ENCODE data around the gene NTN5. TPM values are rescaled to one million over a fixed set of nuclear protein-coding genes. Genes with fewer than 3 reads are reported as not detected.

The NTN5 gene
- total RNA-seq, 1 donor from 2014 or later: 0.50 TPM

DNA sequence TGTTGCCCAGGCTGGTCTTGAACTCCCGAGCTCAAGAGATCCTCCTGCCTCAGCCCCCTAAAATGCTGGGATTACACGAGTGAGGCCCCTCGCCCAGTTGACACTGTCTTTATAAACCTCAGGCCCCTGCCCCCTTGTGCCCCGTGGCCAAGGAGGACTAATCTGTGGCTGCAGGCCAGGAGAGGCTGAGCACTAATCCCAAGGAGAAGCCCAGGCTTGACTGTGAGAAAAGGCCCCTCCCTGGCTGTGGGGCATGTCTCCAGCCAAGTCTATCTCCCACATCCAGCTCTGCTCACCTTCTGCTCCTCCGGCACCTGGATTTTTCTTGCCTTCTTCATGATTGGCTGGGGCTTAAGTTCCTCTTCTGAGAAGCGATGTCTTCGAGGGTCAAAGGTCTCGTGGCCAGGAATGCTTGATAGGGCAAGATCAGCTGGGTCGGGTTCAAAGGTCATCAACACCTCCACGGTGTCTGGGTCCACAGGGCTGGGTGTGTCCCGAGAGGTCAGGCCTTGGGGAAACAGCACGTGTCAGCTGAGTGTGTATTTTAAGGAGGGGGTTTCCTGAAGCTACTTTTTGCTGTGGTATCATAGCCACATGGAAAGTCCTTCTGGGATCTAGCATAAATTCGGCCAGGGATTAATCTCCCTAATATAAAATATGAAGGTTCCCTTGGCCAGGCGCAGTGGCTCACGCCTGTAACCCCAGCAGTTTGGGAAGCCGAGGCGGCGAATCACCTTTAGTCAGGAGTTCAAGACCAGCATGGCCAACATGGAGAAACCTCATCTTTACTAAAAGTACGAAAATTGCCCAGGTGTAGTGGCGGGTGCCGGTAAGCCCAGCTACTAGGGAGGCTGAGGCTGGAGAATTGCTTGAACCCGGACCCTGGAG, 39.4 kb downstream of the NTN5 start:
- intact Hi-C loops (cut with micrococcal nuclease): loop anchor here (1.0 to 10.0 kb wide), 2 partner anchors 9 to 331 kb away; partner anchors contain the start of gene FTL

DNA sequence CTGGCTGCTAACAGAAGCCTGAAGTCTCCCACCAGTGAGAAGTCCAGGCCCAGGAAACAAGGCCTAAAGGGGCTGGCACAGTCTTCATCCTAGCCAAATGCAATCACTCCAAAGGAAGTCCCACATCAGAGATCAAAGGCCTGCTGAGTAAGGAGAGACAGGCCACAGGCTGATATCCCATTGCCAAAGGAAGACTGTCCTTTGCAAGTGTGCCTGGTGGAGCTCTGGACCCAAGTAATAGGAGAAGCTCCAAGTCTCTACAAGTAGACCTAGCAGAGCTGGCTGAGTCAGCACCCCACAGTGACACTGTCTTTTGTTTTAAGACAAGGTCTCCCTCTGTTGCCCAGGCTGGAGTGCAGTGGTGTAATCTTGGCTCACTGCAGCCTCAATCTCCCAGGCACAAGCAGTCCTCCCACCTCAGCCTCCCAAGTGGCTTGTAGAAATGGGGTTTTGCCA, 40.1 kb downstream of the NTN5 start:
- intact Hi-C loops (cut with micrococcal nuclease): loop anchor here (10.0 kb wide), 1 partner anchor 332 kb away; the partner anchor contains the start of gene FTL

DNA sequence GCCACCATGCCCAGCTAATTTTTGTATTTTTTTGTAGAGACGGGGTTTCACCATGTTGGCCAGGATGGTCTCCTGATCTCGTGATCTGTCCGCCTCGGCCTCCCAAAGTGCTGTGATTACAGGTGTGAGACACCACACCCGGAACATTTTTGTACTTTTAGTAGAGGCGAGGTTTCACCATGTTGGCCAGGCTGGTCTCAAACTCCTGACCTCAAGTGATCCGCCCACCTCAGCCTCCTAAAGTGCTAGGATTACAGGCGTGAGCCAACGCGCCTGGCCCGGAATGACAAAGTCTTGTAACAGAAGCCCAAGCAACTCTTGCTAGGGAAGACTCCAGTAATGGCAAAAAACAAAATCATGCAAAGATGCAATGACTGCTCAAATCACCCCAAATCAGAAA, 40.5 kb downstream of the NTN5 start:
- intact Hi-C loops (cut with micrococcal nuclease): loop anchor here (10.0 kb wide), 1 partner anchor 333 kb away; the partner anchor contains the start of gene FTL

DNA sequence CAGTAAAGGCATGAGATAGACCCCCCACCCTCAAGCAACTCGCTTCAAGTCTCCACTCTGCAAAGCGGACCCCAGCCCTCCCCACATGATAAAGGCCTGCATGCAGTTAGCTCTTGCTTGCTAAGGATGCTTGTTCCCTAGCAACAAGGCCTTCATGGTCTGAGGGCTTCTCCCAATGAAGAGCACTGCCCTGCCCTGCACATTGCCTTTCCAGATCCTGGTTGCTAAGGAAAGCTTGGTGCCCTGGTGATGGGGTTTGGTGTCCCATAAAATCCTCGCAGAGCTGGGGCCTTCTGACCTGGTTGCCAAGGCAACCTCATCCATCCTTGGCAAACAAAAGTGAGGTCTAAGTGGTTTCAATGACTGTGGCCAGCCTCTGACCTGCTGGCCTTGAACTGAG, 41.6 kb downstream of the NTN5 start:
- intact Hi-C loops (cut with micrococcal nuclease): loop anchor here (10.0 kb wide), 1 partner anchor 334 kb away; the partner anchor contains the start of gene FTL

DNA sequence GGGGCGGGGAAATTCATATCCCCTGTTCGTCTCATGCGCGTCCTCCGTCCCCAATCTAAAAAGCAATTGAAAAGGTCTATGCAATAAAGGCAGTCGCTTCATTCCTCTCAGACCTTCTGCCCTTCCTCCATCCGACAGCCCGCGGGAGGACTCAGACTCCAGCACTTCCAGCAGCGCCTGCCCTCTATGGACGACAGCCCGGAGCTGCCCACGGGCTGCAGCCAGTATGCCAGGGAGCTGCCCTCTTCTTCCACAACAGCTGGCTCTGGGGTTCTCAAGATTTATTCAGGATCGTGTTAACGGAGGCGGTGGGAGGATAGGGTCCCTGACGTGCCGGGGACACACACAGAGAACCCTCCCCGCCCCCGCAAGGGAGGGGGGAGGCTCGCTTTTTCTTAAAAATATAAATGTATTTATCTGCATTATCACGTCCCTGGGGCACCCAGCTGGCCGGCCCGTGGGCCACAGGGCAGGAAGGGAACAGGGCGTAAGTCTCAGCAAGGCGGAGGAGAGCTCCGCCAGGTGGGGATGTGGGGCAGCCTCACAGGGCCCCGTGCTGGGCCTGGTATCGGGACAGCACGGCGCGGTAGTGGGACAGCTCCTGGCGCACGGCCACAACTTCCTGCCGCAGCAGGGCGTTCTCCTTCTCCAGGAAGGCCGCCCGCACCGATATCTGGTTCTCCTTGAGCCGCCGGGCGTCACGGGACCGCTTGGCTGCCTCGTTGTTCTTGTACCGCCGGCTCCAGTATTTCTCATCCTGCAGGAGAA, 42.3 kb downstream of the NTN5 start:
- intact Hi-C loops (cut with micrococcal nuclease): loop anchor here (10.0 kb wide), 1 partner anchor 334 kb away; the partner anchor contains the start of gene FTL

DNA sequence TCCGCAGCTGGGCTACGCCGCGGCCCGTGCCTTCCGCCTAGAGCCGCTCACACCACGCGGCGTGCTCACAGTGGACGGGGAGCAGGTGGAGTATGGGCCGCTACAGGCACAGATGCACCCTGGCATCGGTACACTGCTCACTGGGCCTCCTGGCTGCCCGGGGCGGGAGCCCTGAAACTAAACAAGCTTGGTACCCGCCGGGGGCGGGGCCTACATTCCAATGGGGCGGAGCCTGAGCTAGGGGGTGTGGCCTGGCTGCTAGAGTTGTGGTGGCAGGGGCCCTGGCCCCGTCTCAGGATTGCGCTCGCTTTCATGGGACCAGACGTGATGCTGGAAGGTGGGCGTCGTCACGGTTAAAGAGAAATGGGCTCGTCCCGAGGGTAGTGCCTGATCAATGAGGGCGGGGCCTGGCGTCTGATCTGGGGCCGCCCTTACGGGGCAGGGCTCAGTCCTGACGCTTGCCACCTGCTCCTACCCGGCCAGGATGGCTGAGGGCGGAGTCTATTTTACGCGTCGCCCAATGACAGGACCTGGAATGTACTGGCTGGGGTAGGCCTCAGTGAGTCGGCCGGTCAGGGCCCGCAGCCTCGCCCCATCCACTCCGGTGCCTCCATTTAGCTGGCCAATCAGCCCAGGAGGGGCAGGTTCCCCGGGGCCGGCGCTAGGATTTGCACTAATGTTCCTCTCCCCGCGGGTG, 43.1 kb downstream of the NTN5 start:
- intact Hi-C loops (cut with micrococcal nuclease): loop anchor here (10.0 kb wide), 1 partner anchor 335 kb away; the partner anchor contains the start of gene FTL

DNA sequence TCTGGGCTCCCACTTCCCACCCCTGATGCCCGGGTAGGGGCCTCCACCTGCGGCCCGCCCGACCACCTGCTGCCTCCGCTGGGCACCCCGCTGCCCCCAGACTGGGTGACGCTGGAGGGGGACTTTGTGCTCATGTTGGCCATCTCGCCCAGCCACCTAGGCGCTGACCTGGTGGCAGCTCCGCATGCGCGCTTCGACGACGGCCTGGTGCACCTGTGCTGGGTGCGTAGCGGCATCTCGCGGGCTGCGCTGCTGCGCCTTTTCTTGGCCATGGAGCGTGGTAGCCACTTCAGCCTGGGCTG, 43.6 kb downstream of the NTN5 start:
- intact Hi-C loops (cut with micrococcal nuclease): no loop called here

DNA sequence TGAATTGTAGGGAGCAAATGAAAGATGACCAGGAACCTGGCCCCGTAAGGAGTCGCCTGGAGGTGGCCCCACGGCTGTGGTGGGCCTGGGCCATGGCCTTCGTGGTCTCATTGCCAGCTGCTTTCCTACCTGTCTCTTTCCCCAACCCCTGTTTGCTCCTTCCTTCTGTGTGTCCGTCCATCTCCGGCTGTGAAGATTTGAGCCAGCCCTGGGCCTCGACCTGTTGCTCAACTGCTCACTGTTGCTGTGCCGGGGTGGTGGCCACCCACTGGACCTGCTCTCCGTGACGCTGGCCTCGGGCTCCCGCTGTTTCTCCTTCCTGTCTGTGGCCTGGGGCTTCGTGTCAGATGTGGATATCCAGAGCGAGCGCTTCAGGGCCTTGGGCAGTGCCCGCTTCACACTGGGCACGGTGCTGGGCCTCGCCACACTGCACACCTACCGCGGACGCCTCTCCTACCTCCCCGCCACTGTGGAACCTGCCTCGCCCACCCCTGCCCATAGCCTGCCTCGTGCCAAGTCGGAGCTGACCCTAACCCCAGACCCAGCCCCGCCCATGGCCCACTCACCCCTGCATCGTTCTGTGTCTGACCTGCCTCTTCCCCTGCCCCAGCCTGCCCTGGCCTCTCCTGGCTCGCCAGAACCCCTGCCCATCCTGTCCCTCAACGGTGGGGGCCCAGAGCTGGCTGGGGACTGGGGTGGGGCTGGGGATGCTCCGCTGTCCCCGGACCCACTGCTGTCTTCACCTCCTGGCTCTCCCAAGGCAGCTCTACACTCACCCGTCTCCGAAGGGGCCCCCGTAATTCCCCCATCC, 44.1 kb downstream of the NTN5 start:
- intact Hi-C loops (cut with micrococcal nuclease): no loop called here

DNA sequence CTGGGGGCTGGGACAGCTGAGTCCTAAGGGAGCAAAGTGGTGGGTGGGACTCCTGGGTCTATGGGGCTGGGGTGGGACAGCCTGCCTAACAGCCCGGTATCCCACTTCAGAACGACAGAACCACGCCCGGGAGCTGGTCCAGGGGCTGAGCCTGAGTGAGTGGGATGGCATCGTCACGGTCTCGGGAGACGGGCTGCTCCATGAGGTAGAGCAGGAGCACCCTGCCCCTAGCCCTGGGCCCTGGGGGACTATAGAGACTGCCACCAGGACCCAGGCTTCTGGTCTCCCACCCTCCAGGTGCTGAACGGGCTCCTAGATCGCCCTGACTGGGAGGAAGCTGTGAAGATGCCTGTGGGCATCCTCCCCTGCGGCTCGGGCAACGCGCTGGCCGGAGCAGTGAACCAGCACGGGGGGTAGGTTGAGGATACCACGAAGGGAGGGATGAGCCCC, 44.9 kb downstream of the NTN5 start:
- intact Hi-C loops (cut with micrococcal nuclease): no loop called here

DNA sequence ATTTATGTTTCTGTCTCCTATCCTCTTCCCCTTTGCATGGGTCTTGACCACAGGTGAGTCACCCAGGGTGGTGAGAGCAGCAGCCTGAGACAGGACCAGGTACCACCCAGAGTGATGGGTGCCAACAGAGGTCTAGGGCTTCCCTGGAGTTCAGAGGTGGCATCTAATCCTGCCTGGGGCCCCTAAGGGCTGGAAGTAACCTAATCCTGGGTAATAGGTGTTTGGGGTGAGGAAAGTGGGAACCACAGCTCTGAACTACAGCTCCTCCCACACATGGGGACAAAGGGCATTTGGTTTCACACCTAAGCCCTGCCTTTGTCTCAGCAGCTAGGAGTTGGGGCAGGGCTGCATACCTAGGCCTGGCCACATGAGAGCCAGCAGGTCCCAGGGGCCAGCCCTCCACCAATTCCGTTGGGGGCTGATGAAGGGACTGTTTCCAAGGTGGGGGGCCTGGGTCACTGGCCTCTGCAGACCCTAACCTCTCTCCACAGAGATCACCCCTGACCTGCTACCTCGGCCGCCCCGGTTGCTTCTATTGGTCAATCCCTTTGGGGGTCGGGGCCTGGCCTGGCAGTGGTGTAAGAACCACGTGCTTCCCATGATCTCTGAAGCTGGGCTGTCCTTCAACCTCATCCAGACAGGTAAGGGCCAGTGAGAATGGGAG, 45.5 kb downstream of the NTN5 start:
- intact Hi-C loops (cut with micrococcal nuclease): no loop called here

DNA sequence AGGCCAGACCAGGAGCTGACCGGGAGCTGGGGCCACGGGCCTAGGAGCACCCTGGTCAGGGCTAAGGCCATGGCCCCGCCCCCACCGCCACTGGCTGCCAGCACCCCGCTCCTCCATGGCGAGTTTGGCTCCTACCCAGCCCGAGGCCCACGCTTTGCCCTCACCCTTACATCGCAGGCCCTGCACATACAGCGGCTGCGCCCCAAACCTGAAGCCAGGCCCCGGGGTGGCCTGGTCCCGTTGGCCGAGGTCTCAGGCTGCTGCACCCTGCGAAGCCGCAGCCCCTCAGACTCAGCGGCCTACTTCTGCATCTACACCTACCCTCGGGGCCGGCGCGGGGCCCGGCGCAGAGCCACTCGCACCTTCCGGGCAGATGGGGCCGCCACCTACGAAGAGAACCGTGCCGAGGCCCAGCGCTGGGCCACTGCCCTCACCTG, 46.9 kb downstream of the NTN5 start:
- intact Hi-C loops (cut with micrococcal nuclease): no loop called here

DNA sequence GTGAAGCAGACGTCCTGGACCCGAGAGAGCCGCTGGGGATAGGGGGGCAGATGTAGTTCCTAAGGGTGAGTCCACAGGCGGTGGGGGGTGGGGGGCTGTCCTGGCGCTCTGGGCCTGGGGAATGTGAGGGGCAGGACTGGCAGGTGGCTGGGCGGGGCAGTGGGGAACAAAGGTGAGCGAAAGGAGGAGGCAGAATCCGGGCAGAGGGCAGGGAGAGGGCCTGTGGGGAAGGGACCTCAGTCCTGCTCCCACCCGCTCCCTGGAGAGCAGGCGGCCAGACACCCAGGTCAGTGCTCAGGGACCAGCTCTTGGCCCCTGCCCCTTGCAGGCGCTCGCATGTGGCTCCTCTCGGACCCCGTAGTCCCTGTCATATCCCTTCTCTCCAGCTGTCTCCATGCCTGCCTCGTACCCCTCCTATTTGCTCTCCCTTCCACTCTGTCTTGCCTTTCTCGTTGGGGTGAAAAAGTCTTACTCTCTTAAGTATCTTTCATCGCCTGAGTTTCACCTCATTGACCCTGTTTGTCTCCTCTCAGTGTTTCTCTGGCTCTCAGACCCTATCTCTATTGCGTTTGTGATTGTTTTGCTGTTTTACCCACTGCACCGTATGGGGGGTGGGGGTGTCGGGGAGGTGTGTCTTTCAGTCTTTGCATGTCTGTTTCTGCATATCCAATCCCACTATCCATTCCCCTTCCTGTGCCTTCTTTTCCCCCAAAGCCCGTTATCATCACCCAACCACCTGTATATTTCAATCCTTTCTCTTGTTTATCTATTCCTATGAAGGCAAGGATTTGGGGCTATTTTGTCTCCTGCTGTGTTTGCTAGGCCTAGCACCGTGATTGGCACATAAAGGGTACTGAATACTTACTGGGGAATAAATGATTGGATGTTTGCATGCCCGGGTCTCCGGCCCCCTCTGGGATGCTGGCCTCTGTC, 47.8 kb downstream of the NTN5 start:
- intact Hi-C loops (cut with micrococcal nuclease): loop anchor here (1.0 kb wide), 1 partner anchor 9 kb away; no protein-coding TSS in a partner anchor

DNA sequence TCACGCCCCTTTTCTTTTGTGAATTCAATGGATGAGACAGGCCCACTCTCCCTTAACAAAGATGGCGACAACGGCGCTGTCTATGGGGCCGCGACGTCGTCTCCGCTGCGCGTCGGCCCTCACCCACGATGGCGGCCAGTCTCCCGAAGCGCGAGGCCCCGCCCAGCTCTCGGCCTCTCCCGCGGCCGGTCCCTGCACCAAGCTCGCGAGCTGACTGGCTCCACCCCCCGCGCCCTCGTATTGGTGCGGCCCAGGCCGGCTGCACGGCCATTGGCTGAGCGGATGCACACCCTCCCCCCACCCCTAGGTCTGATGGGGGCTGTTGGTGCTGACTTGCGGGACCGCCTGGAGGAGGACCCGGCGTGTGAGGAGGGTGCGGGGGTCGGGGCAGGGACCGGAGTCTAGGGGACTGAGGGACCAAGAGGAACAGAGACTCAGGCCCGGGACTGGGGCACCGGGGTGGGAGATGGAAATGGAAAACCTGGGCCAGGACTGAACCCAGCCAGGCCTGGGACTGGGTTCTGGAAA, 48.7 kb downstream of the NTN5 start:
- intact Hi-C loops (cut with micrococcal nuclease): loop anchor here (1.0 kb wide), 1 partner anchor 10 kb away; no protein-coding TSS in a partner anchor

DNA sequence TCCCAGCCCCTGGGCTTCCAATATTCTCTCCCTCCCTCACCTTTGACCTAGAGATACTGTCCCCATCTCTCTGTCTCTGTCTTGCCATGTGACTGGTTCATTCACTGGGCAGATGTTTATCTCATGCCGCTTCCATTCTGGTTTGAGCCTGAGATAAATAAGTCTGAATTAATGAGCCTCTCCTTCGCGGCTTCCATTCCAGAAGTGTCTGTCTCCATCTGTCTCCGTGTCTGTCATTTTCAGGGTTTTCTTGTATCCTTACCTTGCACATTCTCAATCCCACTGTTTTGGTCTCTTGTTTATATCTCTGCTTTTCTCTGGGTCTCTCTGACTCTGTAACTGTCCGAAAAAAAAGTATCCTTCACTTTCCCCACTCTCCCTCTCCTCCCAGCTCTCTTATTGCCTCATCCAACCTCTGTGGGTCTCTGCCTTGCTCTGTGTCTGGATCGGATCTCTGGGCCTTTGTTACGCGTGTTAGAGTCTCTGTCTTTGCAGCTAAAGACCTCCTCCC, 49.2 kb downstream of the NTN5 start:
- intact Hi-C loops (cut with micrococcal nuclease): loop anchor here (1.0 kb wide), 1 partner anchor 11 kb away; no protein-coding TSS in a partner anchor

DNA sequence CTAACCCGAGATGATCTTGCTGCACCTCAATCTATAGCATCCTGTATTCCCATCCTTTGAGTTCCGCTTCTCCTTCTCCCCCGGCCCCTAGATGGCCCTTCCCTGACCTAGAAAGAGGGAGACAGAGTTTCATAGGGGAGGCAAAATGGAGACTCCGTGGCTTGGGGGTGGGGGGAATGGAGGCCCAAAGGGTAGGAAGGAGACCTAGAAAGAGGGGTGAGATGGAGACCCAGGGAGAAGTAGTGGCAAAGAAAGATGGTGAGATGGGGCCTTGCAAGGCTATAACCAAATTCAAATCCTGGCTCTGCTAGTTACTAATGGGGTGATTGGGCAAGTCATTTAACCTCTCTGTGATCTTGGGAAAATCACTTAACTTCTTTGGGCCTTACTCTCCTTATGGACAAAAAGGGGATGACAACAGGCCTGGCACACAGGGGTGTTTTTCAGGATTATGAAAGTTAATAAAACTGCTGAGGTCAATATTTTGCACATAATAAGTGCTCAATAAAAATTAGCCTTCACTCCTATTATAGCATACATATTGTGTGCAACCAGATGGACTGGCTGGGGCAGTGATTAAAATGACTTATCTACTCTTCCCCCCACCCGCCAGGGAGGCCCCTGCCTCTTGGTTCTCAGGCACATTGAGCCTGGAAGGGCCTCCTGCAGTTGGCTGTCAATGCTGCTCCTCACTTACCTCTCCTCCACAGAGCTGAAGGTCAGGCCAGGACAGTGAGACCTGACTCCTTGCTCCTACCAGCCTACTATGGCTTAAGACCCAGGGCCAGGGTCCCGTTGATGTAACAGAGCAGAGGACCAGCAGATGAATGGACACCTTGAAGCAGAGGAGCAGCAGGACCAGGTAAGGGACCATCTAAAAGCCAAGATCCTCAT, 52.9 kb downstream of the NTN5 start:
- intact Hi-C loops (cut with micrococcal nuclease): loop anchor here (1.0 to 2.0 kb wide), 6 partner anchors 17 to 373 kb away; partner anchors contain the start of genes DBP, GYS1, RUVBL2 and TMEM143

DNA sequence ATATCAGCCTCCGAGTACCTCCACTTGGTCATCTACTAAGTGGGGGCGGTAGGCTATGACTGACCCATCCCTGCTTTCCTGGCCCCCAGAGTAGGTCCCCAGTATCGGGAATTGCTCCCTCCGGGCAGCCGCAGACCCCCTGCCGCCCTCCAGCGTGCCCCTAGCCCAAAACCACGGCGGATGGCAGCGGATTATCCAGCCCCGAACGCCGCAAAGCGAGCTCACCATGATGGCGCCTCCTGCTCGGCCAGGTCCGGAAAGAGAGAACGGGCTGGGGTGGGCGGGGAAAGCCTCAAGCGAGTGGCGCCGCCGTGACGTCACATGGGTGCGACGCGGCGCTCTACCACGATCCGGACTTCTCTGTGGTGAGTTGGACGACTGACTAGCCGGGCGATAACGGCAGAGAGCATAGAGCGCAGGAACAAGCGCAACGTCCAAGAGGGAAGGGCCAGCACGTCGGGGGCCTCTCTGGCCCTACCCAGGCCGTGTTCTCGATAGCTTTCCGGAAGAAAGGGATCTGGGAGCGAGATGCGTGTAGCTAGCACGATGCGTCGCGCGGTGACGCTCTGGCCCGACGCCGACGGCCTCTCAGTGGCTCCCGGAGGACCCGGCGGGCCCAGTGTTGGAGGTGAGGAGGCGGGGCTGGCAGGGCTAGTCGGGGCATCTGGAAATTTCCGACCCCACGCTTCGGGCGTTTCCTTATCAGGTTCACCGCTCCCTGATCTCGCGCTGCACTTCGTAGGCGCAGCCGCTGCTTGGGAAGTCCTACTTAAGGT, 53.7 kb downstream of the NTN5 start, which contains the start of the genes RPL18 and SPHK2:
TSS of gene RPL18 (minus strand) at position 263 of the 776 bp plus-strand sequence. CDS start at position 228, 35 bp downstream.
TSS of gene SPHK2 (plus strand) at position 591 of the 776 bp plus-strand sequence. CDS start 1,009 bp downstream, outside the sequence.
- intact Hi-C loops (cut with micrococcal nuclease): loop anchor here (1.0 to 2.0 kb wide), 6 partner anchors 18 to 374 kb away; partner anchors contain the start of genes DBP, GYS1, RUVBL2 and TMEM143
